ENCODE results near the gene TRPV6.

Gene TRPV6

GRCh38 chr7:142919656-142920055 is 34.1 kb upstream of the TRPV6 start:
- no peak for TF ChIP-seq CTCF (IDR thresholded peaks at IDR 0.05; ENCODE audit: low read depth, low read length, missing control alignments)
- in situ Hi-C loops (cut with HindIII; ENCODE audit: low pct_ligation_motif_present, low sequenced_read_pairs): no loop called here
- peaks cover 2% of the 10 kb centered on the region for H3K27me3 ChIP-seq (replicated peaks)
- H3K36me3 ChIP-seq (replicated peaks): no peaks in the 10 kb centered on the region
- DNase-seq: no peak
- no peak overlapping the region for H3K4me3 ChIP-seq (ENCODE audit: low read depth, low read length)
- H3K27ac ChIP-seq: no peak overlapping the region

GRCh38 chr7:142918901-142919300 is 33.4 kb upstream of the TRPV6 start:
- DNase-seq: no peak
- in situ Hi-C loops (cut with HindIII; ENCODE audit: low pct_ligation_motif_present, low sequenced_read_pairs): no loop called here

GRCh38 chr7:142917447-142917846 is 31.9 kb upstream of the TRPV6 start:
- no peak for DNase-seq
- in situ Hi-C loops (cut with HindIII; ENCODE audit: low pct_ligation_motif_present, low sequenced_read_pairs): no loop called here
- TF ChIP-seq CTCF (IDR thresholded peaks at IDR 0.05; ENCODE audit: low read depth, low read length, missing control alignments): no peak

More at GRCh38 chr7:142918901-142919300, 33.4 kb upstream of the TRPV6 start:
- no peaks in the 10 kb centered on the region for H3K36me3 ChIP-seq (replicated peaks)
- peaks cover 2% of the 10 kb centered on the region for H3K27me3 ChIP-seq (replicated peaks)
- H3K27ac ChIP-seq: no peak overlapping the region
- no peak overlapping the region for H3K4me3 ChIP-seq (ENCODE audit: low read depth, low read length)
- no peak for TF ChIP-seq CTCF (IDR thresholded peaks at IDR 0.05; ENCODE audit: low read depth, low read length, missing control alignments)

GRCh38 chr7:142916508-142916907 is 31.0 kb upstream of the TRPV6 start:
- no peak for TF ChIP-seq CTCF (IDR thresholded peaks at IDR 0.05; ENCODE audit: low read depth, low read length, missing control alignments)
- in situ Hi-C loops (cut with HindIII; ENCODE audit: low pct_ligation_motif_present, low sequenced_read_pairs): no loop called here
- H3K27me3 ChIP-seq (replicated peaks): peaks cover 2% of the 10 kb centered on the region
- H3K27ac ChIP-seq: no peak overlapping the region
- no peaks in the 10 kb centered on the region for H3K36me3 ChIP-seq (replicated peaks)
- H3K4me3 ChIP-seq (ENCODE audit: low read depth, low read length): no peak overlapping the region
- no peak for DNase-seq

More at GRCh38 chr7:142917447-142917846, 31.9 kb upstream of the TRPV6 start:
- peaks cover 2% of the 10 kb centered on the region for H3K27me3 ChIP-seq (replicated peaks)
- H3K27ac ChIP-seq: no peak overlapping the region
- H3K4me3 ChIP-seq (ENCODE audit: low read depth, low read length): no peak overlapping the region
- no peaks in the 10 kb centered on the region for H3K36me3 ChIP-seq (replicated peaks)

GRCh38 chr7:142915315-142915714 is 29.8 kb upstream of the TRPV6 start:
- in situ Hi-C loops (cut with HindIII; ENCODE audit: low pct_ligation_motif_present, low sequenced_read_pairs): no loop called here
- Histone ChIP-seq H3K27me3 (replicated peaks) (peaks cover 2% of the 10 kb centered on the region), H3K4me3 (ENCODE audit: low read depth, low read length) (no peak overlapping the region), H3K27ac (no peak overlapping the region), H3K36me3 (replicated peaks) (no peaks in the 10 kb centered on the region)
- TF ChIP-seq CTCF (IDR thresholded peaks at IDR 0.05; ENCODE audit: low read depth, low read length, missing control alignments): no peak
- DNase-seq: no peak

GRCh38 chr7:142914121-142914520 is 28.6 kb upstream of the TRPV6 start:
- in situ Hi-C loops (cut with HindIII; ENCODE audit: low pct_ligation_motif_present, low sequenced_read_pairs): no loop called here
- DNase-seq: no peak
- no peak overlapping the region for H3K4me3 ChIP-seq (ENCODE audit: low read depth, low read length)
- no peak overlapping the region for H3K27ac ChIP-seq
- no peak for TF ChIP-seq CTCF (IDR thresholded peaks at IDR 0.05; ENCODE audit: low read depth, low read length, missing control alignments)
- H3K27me3 ChIP-seq (replicated peaks): peaks cover 2% of the 10 kb centered on the region
- no peaks in the 10 kb centered on the region for H3K36me3 ChIP-seq (replicated peaks)
